Panc1 (cell line): ENCODE data around the gene ELF4. TPM values are rescaled to one million over a fixed set of nuclear protein-coding genes. Genes with fewer than 3 reads are reported as not detected.

ENCODE experiments used
- ATAC-seq: fragments of 200-7000 bp; cut with Tn5 transposase; 2 replicates; pipeline ENCODE4 v1.9.1; 2020; ENCODE audit warnings: mild to moderate bottlenecking, moderate library complexity
- BruUV-seq: library from RNA; stranded (reverse); fragments of 400-500 nt; replicated peaks from 2 replicates; lab custom pipeline; 2021; lab: Mats Ljungman, UMichigan
- CTCF ChIA-PET: fragments of 300-600 bp; sonication (Branson Sonifier 250); formaldehyde crosslinking; loops from one replicate; lab custom pipeline; 2022; ENCODE audit warnings: antibody characterized with exemption; lab: Charles Lee
- POLR2A ChIA-PET: fragments of 300-600 bp; sonication (Branson Sonifier 250); formaldehyde crosslinking; loops from one replicate; lab custom pipeline; 2022; ENCODE audit warnings: antibody characterized with exemption; lab: Charles Lee
- DNase-seq: peaks from one replicate; pipeline ENCODE4 v3.0.0-alpha.2; 2010; ENCODE audit warnings: low read depth, low spot score
- H3K27ac ChIP-seq: 2 replicates; pipeline ENCODE4 v1.5.1; 2011; ENCODE audit warnings: mild to moderate bottlenecking, low read length, inconsistent platforms
- H3K27me3 ChIP-seq: fragments of 200-500 bp; sonication (Bioruptor generic); 2 replicates; pipeline ENCODE4 v1.6.0; 2014; ENCODE audit warnings: low read length, inconsistent platforms; ENCODE audit not compliant: control insufficient read depth, insufficient read depth
- H3K36me3 ChIP-seq: fragments of 200-500 bp; sonication (Bioruptor generic); 2 replicates; pipeline ENCODE4 v1.5.1; 2014; ENCODE audit warnings: inconsistent platforms, mild to moderate bottlenecking, low read length, moderate library complexity; ENCODE audit not compliant: control insufficient read depth, insufficient read depth
- H3K4me1 ChIP-seq: 2 replicates; pipeline ENCODE4 v1.5.1; 2011; ENCODE audit warnings: inconsistent platforms, mild to moderate bottlenecking, low read length, moderate library complexity; ENCODE audit not compliant: control insufficient read depth, insufficient read depth
- H3K4me3 ChIP-seq, 2 experiments: 2 replicates each; pipeline ENCODE4 v1.5.1; 2011 to 2012; ENCODE audit warnings: low read depth in 2 of 2, low read length in 2 of 2, mild to moderate bottlenecking in 2 of 2, inconsistent platforms in 1 of 2, moderate library complexity in 1 of 2
- H3K9me3 ChIP-seq: fragments of 200-500 bp; sonication (Bioruptor generic); 2 replicates; pipeline ENCODE4 v1.5.1; 2014; ENCODE audit warnings: low read depth, mild to moderate bottlenecking, inconsistent platforms, low read length, moderate library complexity; ENCODE audit not compliant: control insufficient read depth, insufficient read depth
- CTCF ChIP-seq: fragments of 450-650 bp; IDR thresholded peaks from 2 replicates; pipeline ENCODE4 v1.5.1; 2017; ENCODE audit warnings: mild to moderate bottlenecking
- POLR2AphosphoS5 ChIP-seq: IDR thresholded peaks from 2 replicates; pipeline ENCODE4 v1.6.1; 2012; ENCODE audit warnings: mild to moderate bottlenecking, low read depth, low read length, moderate library complexity
- REST ChIP-seq, 2 experiments: IDR thresholded peaks; 2 replicates each; pipeline ENCODE4 v1.6.1; 2011 to 2012; ENCODE audit warnings: low read depth in 2 of 2, control low read depth in 1 of 2, low read length in 1 of 2, mild to moderate bottlenecking in 1 of 2, moderate library complexity in 1 of 2; ENCODE audit not compliant: insufficient read depth in 1 of 2
- in situ Hi-C: cut with HindIII; loops from 2 replicates; pipeline ENCODE4 v1.10.0; 2016; ENCODE audit warnings: low sequenced_read_pairs, low pct_unique_long_range_greater_than_20kb
- intact Hi-C: fragments of 100-400 bp; cut with micrococcal nuclease; formaldehyde crosslinking; loops from one replicate; pipeline ENCODE4 v1.10.0; 2022; ENCODE audit not compliant: unreplicated experiment
- total RNA-seq: library from RNA; stranded (reverse); gene quantifications from one replicate; pipeline ENCODE4 v1.2.1, GENCODE V29; 2021; ENCODE audit not compliant: unreplicated experiment

Gene ELF4
- total RNA-seq, 1 experiment from 2014 or later: 48.0 TPM

- ATAC-seq (no peak), DNase-seq (no peak)
- intact Hi-C loops (no loop called here), in situ Hi-C loops (no loop called here)
- Histone ChIP-seq H3K4me1 (no peaks in the 10 kb centered on the region), H3K9me3 (no peaks in the 10 kb centered on the region), H3K4me3 (no peak overlapping the region), H3K27ac (no peak overlapping the region), H3K27me3 (no peaks in the 10 kb centered on the region), H3K36me3 (peaks cover 13% of the 10 kb centered on the region)
- CTCF ChIA-PET: interaction anchor here (0.5 to 0.9 kb wide), 3 partner anchors 20 to 114 kb away, joined by 3 to 6 read pairs (median 4); no protein-coding TSS in a partner anchor
- BruUV-seq: no TSS peak
- TF ChIP-seq CTCF: no peak
- no peak for TF ChIP-seq REST (IDR thresholded peaks at IDR 0.05; ENCODE audit: insufficient read depth in 1 of 2, low read depth in 2 of 2, low read length in 1 of 2)
- POLR2A ChIA-PET: no interaction called here
Observed at GRCh38 chrX:130039847-130040246, 70.5 kb downstream of the ELF4 start.

- H3K9me3 ChIP-seq: no peaks in the 10 kb centered on the region
- in situ Hi-C loops (no loop called here), intact Hi-C loops (no loop called here)
- no TSS peak for BruUV-seq
- CTCF ChIA-PET: no interaction called here
- ATAC-seq: no peak
- no peaks in the 10 kb centered on the region for H3K4me1 ChIP-seq
- no peak for DNase-seq
- POLR2A ChIA-PET: no interaction called here
- no peak overlapping the region for H3K27ac ChIP-seq
- no peaks in the 10 kb centered on the region for H3K27me3 ChIP-seq
- H3K36me3 ChIP-seq: peaks cover 26% of the 10 kb centered on the region
- no peak overlapping the region for H3K4me3 ChIP-seq
- no peak for TF ChIP-seq POLR2AphosphoS5
- no peak for TF ChIP-seq REST (IDR thresholded peaks at IDR 0.05; ENCODE audit: insufficient read depth in 1 of 2, low read depth in 2 of 2, low read length in 1 of 2)
Observed at GRCh38 chrX:130034178-130034577, 76.1 kb downstream of the ELF4 start.
